Activated CD4-positive, alpha-beta T cell treated with anti-CD3 and anti-CD28 coated beads for 4 hours (primary cell): ENCODE measurements around the gene SURF1.
"Not testable (repeated sequence)": the region's sequence is repeated elsewhere in the genome, so short reads cannot be mapped to it uniquely, and the experiment has no call there.

Source experiments
- DNase-seq, 2 donors: peaks; one replicate each; pipeline ENCODE4 v3.0.0-alpha.2; 2020

The SURF1 gene

GRCh38 chr9:133356391-133357091, at the start of gene SURF1, which contains the start of gene SURF2:
SURF1 (minus strand) TSS chr9:133356487; CDS start chr9:133356453, 34 bp downstream.
SURF2 (plus strand) TSS chr9:133356550; CDS start chr9:133356593, 43 bp downstream.
- peak; percentile 88 to 89 for DNase-seq

GRCh38 chr9:133405508-133406438, 49.5 kb upstream of the SURF1 start:
- DNase-seq: no peak

- no peak for DNase-seq
Measured at GRCh38 chr9:133404454-133405002, 48.2 kb upstream of the SURF1 start.

GRCh38 chr9:133403766-133404453, 47.6 kb upstream of the SURF1 start:
- peak; percentile 59 to 66 for DNase-seq

GRCh38 chr9:133402689-133403088, 46.4 kb upstream of the SURF1 start:
- DNase-seq: no peak

- DNase-seq: no peak
Measured at GRCh38 chr9:133401588-133401987, 45.3 kb upstream of the SURF1 start.

- DNase-seq: no peak
Measured at GRCh38 chr9:133400292-133400691, 44.0 kb upstream of the SURF1 start.

- no peak for DNase-seq
Measured at GRCh38 chr9:133397895-133398294, 41.6 kb upstream of the SURF1 start.

GRCh38 chr9:133397370-133397769, 41.1 kb upstream of the SURF1 start:
- no peak for DNase-seq

GRCh38 chr9:133396952-133397351, 40.7 kb upstream of the SURF1 start:
- no peak for DNase-seq

- no peak for DNase-seq
Measured at GRCh38 chr9:133394687-133395271, 38.5 kb upstream of the SURF1 start.

- no peak for DNase-seq
Measured at GRCh38 chr9:133393399-133393798, 37.1 kb upstream of the SURF1 start.

GRCh38 chr9:133392308-133392707, 36.0 kb upstream of the SURF1 start:
- DNase-seq: not testable (repeated sequence)

GRCh38 chr9:133391449-133391848, 35.2 kb upstream of the SURF1 start:
- DNase-seq: not testable (repeated sequence)

- DNase-seq: no peak
Measured at GRCh38 chr9:133390713-133391112, 34.4 kb upstream of the SURF1 start.

- DNase-seq: no peak
Measured at GRCh38 chr9:133389562-133389961, 33.3 kb upstream of the SURF1 start.

GRCh38 chr9:133389025-133389557, 32.8 kb upstream of the SURF1 start:
- DNase-seq: no peak

- DNase-seq: no peak
Measured at GRCh38 chr9:133387680-133388079, 31.4 kb upstream of the SURF1 start.

- DNase-seq: no peak
Measured at GRCh38 chr9:133386338-133386737, 30.1 kb upstream of the SURF1 start.

- no peak for DNase-seq
Measured at GRCh38 chr9:133385452-133385851, 29.2 kb upstream of the SURF1 start.

GRCh38 chr9:133384736-133385321, 28.5 kb upstream of the SURF1 start:
- no peak for DNase-seq

- no peak for DNase-seq
Measured at GRCh38 chr9:133383438-133383837, 27.2 kb upstream of the SURF1 start.
